Measurements from ENCODE around the gene TECR.

GRCh38 chr19:14561847-14562351 lies 32.5 kb downstream of the TECR start:
- TF ChIP-seq POLR2A (IDR thresholded peaks at IDR 0.05; ENCODE audit: low read depth, low read length) (no peak), TAF1 (IDR thresholded peaks at IDR 0.05; ENCODE audit: borderline replicate concordance, low read depth, low read length) (no peak), POLR2AphosphoS5 (IDR thresholded peaks at IDR 0.05; ENCODE audit: low read depth, low read length) (no peak)
